ENCODE data around the gene OSMR.

The OSMR gene

DNA sequence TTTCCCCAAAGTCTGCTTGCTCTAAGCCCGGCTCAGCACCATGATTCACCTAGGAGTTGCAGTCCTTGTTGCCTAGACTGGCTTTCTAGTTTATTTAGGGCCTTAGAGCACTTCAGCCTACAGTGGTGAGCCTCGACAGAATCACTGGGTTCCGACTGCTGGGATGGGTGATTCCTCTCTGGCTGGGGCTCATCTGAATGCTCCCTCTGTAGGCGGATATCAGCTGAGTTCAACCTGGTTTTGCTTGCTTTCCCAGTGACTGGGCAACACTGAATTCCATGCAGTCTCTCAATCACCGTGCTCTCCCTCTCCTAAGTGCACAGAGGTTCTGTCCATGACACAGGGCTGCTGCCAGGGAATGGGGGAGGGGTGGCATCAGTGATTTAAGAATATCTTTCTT, 54.1 kb downstream of the OSMR start:
- TF ChIP-seq, protein P1, sequence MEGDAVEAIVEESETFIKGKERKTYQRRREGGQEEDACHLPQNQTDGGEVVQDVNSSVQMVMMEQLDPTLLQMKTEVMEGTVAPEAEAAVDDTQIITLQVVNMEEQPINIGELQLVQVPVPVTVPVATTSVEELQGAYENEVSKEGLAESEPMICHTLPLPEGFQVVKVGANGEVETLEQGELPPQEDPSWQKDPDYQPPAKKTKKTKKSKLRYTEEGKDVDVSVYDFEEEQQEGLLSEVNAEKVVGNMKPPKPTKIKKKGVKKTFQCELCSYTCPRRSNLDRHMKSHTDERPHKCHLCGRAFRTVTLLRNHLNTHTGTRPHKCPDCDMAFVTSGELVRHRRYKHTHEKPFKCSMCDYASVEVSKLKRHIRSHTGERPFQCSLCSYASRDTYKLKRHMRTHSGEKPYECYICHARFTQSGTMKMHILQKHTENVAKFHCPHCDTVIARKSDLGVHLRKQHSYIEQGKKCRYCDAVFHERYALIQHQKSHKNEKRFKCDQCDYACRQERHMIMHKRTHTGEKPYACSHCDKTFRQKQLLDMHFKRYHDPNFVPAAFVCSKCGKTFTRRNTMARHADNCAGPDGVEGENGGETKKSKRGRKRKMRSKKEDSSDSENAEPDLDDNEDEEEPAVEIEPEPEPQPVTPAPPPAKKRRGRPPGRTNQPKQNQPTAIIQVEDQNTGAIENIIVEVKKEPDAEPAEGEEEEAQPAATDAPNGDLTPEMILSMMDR (IDR thresholded peaks at IDR 0.05; ENCODE audit: insufficient read depth, low read depth, low read length, missing control alignments), result peak; percentile 12
- H3K4me3 ChIP-seq (ENCODE audit: low read length), result no peak overlapping the region
- no peak for DNase-seq (ENCODE audit: low read depth)

DNA sequence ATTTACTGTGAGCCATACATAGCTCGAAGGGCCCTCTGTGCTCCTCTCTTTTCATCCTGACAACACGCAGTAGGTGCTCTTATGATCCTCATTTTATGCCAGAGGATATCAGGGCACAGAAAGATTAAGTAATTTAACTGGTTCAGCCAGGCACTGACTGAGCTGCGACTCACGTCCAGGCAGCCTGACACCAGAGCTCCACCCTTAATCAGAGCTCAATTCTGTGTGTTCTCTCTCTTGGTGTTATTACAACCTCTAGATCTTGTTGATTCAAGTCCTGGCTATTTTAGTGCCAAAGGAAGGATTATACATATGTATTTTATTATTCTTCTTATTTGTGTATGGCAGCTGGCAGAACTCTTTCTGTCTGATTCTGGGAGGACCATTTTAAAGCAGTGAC, 59.7 kb downstream of the OSMR start:
- peak; percentile 71 for DNase-seq (ENCODE audit: low read depth)
- TF ChIP-seq, protein P1 (IDR thresholded peaks at IDR 0.05; ENCODE audit: insufficient read depth, low read depth, low read length, missing control alignments), result no peak

DNA sequence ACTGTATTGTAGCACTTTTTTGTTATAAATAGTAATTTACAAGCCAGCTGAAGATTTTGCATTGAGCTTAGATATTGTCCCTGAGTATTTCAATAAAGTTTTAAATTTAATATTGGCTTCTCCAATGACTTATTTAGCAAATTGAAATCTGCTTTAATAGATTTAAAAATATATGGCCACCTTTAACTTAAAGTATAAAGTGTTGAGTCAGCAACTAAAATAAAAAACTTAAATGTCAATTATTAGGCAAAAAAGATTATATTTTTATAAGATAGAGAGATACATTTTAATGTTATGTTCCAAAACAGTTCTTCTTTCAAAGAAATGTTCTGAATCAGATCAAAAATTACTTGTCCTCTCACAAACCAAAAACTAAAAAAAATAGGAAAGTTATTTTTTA, 60.7 kb downstream of the OSMR start:
- no peak overlapping the region for H3K4me3 ChIP-seq (ENCODE audit: low read length)
- TF ChIP-seq, protein P1 (IDR thresholded peaks at IDR 0.05; ENCODE audit: insufficient read depth, low read depth, low read length, missing control alignments), result no peak
- no peak for DNase-seq (ENCODE audit: low read depth)

More for the DNA sequence above, 59.7 kb downstream of the OSMR start:
- H3K4me3 ChIP-seq (ENCODE audit: low read length), result no peak overlapping the region

DNA sequence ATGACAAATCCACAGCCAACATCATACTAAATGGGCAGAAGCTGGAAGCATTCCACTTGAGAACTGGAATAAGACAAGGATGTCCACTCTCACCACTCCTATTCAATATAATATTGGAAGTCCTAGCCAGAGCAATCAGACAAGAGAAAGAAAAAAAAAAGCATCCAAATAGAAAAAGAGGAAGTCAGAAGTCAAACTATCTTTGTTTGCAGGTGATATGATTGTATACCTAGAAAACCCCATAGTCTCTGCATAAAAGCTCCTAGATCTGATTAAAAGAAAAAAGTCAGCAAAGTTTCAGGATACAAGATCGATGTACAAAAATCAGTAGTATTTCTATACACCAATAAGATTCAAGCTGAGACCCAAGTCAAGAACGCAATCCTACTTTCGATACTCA, 66.1 kb downstream of the OSMR start:
- TF ChIP-seq, protein P1 (IDR thresholded peaks at IDR 0.05; ENCODE audit: insufficient read depth, low read depth, low read length, missing control alignments), result no peak
- DNase-seq (ENCODE audit: low read depth), result no peak
- no peak overlapping the region for H3K4me3 ChIP-seq (ENCODE audit: low read length)

DNA sequence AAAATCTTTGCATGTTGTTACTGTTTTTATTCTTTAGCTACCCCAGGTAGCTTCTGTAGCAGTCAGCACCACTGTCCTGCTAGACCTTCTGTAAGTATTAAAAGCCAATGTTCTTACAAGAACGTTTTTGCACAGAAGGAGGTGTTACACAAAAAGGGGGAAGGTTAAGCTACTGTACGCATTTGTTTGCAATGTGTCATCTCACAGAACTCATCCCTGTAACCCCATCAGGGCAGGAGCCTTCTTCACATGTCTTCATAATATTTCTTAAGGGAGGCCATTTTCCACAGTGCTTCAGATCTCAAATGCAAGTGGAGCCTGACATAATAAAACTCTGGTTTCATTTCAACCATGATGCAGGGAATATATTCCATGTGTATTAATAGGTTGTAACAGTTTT, 67.9 kb downstream of the OSMR start:
- TF ChIP-seq, protein P1 (IDR thresholded peaks at IDR 0.05; ENCODE audit: insufficient read depth, low read depth, low read length, missing control alignments), result no peak
- no peak for DNase-seq (ENCODE audit: low read depth)
- H3K4me3 ChIP-seq (ENCODE audit: low read length), result no peak overlapping the region

DNA sequence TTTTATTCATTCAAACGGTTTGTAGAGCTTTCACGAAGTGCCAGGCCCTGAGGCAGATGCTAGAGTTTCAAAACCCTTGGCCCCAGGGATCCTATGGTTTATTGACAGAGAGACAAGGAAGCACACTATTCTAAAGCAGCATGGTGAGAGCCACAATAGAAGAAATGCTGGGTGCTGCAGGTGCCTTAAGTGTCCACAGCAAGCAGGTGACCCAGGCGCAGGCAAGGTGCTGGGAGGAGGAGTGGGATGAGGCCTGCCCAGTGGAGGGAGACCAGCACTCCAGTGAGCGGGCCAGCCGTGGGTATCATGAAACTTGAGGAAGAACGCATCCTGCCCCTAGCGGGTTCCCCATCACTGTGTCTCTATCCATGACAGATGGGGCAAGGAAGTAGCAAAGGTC, 71.0 kb downstream of the OSMR start:
- no peak overlapping the region for H3K4me3 ChIP-seq (ENCODE audit: low read length)
- TF ChIP-seq, protein P1 (IDR thresholded peaks at IDR 0.05; ENCODE audit: insufficient read depth, low read depth, low read length, missing control alignments), result no peak
- DNase-seq (ENCODE audit: low read depth), result no peak

DNA sequence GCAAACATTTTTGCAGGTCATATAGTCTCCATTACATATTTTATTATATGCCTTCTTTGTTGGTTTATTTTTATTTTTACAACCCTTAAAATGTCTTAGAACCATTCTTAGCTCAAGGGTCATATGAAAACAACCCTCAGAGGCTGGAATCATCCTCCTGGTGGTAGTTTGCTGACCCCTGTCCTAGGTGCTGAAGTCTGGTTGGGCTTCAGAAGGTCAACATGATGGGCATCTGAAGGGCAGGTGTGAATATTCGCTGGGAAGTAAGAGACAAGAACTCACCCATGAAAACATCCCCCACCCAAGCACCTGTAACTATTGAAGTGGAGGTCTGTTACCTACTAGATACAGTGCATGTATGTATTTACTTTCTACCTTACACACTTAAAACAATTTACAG, 75.4 kb downstream of the OSMR start:
- TF ChIP-seq, protein P1 (IDR thresholded peaks at IDR 0.05; ENCODE audit: insufficient read depth, low read depth, low read length, missing control alignments), result no peak
- H3K4me3 ChIP-seq (ENCODE audit: low read length), result no peak overlapping the region
- no peak for DNase-seq (ENCODE audit: low read depth)

Data from epithelial cell of esophagus (primary cell).